GM21786 (cell line): ENCODE results near the gene ENOX1.

Experiments
- ATAC-seq: cut with Tn5 transposase; IDR thresholded peaks from one replicate; pipeline ENCODE4 v1.9.1; 2021; ENCODE audit not compliant: unreplicated experiment

ENOX1 gene

GRCh38 chr13:43223216-43223615 is 563.6 kb downstream of the ENOX1 start:
- ATAC-seq, result no peak

GRCh38 chr13:43222086-43222485 is 564.7 kb downstream of the ENOX1 start:
- no peak for ATAC-seq

GRCh38 chr13:43221611-43222010 is 565.2 kb downstream of the ENOX1 start:
- ATAC-seq, result no peak

- ATAC-seq, result no peak
These were observed 565.7 kb downstream of the ENOX1 start for GRCh38 chr13:43220873-43221595.

GRCh38 chr13:43214124-43214523 is 572.6 kb downstream of the ENOX1 start:
- no peak for ATAC-seq

- no peak for ATAC-seq
These were observed 579.9 kb downstream of the ENOX1 start for GRCh38 chr13:43206838-43207237.

GRCh38 chr13:43205416-43205815 is 581.4 kb downstream of the ENOX1 start:
- ATAC-seq, result no peak

GRCh38 chr13:43204591-43204990 is 582.2 kb downstream of the ENOX1 start:
- ATAC-seq, result no peak

GRCh38 chr13:43203781-43204180 is 583.0 kb downstream of the ENOX1 start:
- no peak for ATAC-seq

GRCh38 chr13:43200736-43201135 is 586.0 kb downstream of the ENOX1 start:
- ATAC-seq, result no peak

GRCh38 chr13:43200307-43200706 is 586.5 kb downstream of the ENOX1 start:
- ATAC-seq, result no peak

GRCh38 chr13:43196750-43197370 is 589.9 kb downstream of the ENOX1 start:
- ATAC-seq, result no peak

- ATAC-seq, result no peak
These were observed 590.6 kb downstream of the ENOX1 start for GRCh38 chr13:43196086-43196621.

GRCh38 chr13:43195551-43195950 is 591.2 kb downstream of the ENOX1 start:
- ATAC-seq, result no peak

- ATAC-seq, result no peak
These were observed 591.7 kb downstream of the ENOX1 start for GRCh38 chr13:43195112-43195511.

GRCh38 chr13:43193789-43194420 is 592.9 kb downstream of the ENOX1 start:
- no peak for ATAC-seq

- ATAC-seq, result no peak
These were observed 595.2 kb downstream of the ENOX1 start for GRCh38 chr13:43191546-43191945.

- no peak for ATAC-seq
These were observed 601.5 kb downstream of the ENOX1 start for GRCh38 chr13:43185226-43185625.

GRCh38 chr13:43180837-43181236 is 605.9 kb downstream of the ENOX1 start:
- no peak for ATAC-seq

GRCh38 chr13:43180036-43180660 is 606.6 kb downstream of the ENOX1 start:
- ATAC-seq, result no peak

GRCh38 chr13:43171489-43171888 is 615.3 kb downstream of the ENOX1 start:
- ATAC-seq, result no peak

GRCh38 chr13:43170506-43170905 is 616.3 kb downstream of the ENOX1 start:
- no peak for ATAC-seq
